Body of pancreas (tissue), 4 donors: ENCODE results near the gene OPALIN.

ENCODE experiments used
- CTCF ChIP-seq, 7 experiments: fragments of 450-650 bp in 4 of 7; fragments of 200-600 bp in 3 of 7; sonication (generic) in 3 of 7; IDR thresholded peaks; one replicate each; pipeline ENCODE4 v1.5.1; 2016 to 2019; ENCODE audit warnings: antibody characterized with exemption in 7 of 7
- POLR2A ChIP-seq, 3 donors: fragments of 450-650 bp; IDR thresholded peaks; one replicate each; pipeline ENCODE4 v1.6.1; 2016; ENCODE audit warnings: antibody characterized with exemption in 3 of 3, mild to moderate bottlenecking in 2 of 3

GRCh38 chr10:96360331-96360730 is 1.5 kb upstream of the OPALIN start:
- no peak for TF ChIP-seq CTCF (IDR thresholded peaks at IDR 0.05)
- TF ChIP-seq POLR2A (IDR thresholded peaks at IDR 0.05), result no peak
